Panc1 (cell line): ENCODE measurements around the gene GNRH2. TPM values are rescaled to one million over a fixed set of nuclear protein-coding genes. Genes with fewer than 3 reads are reported as not detected.

ENCODE experiments used
- ATAC-seq: fragments of 200-7000 bp; cut with Tn5 transposase; 2 replicates; pipeline ENCODE4 v1.9.1; 2020; ENCODE audit warnings: mild to moderate bottlenecking, moderate library complexity
- BruUV-seq: library from RNA; stranded (reverse); fragments of 400-500 nt; replicated peaks from 2 replicates; lab custom pipeline; 2021; lab: Mats Ljungman, UMichigan
- CTCF ChIA-PET: fragments of 300-600 bp; sonication (Branson Sonifier 250); formaldehyde crosslinking; loops from one replicate; lab custom pipeline; 2022; ENCODE audit warnings: antibody characterized with exemption; lab: Charles Lee
- POLR2A ChIA-PET: fragments of 300-600 bp; sonication (Branson Sonifier 250); formaldehyde crosslinking; loops from one replicate; lab custom pipeline; 2022; ENCODE audit warnings: antibody characterized with exemption; lab: Charles Lee
- DNase-seq: peaks from one replicate; pipeline ENCODE4 v3.0.0-alpha.2; 2010; ENCODE audit warnings: low read depth, low spot score
- H3K27ac ChIP-seq: 2 replicates; pipeline ENCODE4 v1.5.1; 2011; ENCODE audit warnings: mild to moderate bottlenecking, low read length, inconsistent platforms
- H3K27me3 ChIP-seq: fragments of 200-500 bp; sonication (Bioruptor generic); 2 replicates; pipeline ENCODE4 v1.6.0; 2014; ENCODE audit warnings: low read length, inconsistent platforms; ENCODE audit not compliant: control insufficient read depth, insufficient read depth
- H3K36me3 ChIP-seq: fragments of 200-500 bp; sonication (Bioruptor generic); 2 replicates; pipeline ENCODE4 v1.5.1; 2014; ENCODE audit warnings: inconsistent platforms, mild to moderate bottlenecking, low read length, moderate library complexity; ENCODE audit not compliant: control insufficient read depth, insufficient read depth
- H3K4me1 ChIP-seq: 2 replicates; pipeline ENCODE4 v1.5.1; 2011; ENCODE audit warnings: inconsistent platforms, mild to moderate bottlenecking, low read length, moderate library complexity; ENCODE audit not compliant: control insufficient read depth, insufficient read depth
- H3K4me3 ChIP-seq, 2 experiments: 2 replicates each; pipeline ENCODE4 v1.5.1; 2011 to 2012; ENCODE audit warnings: low read depth in 2 of 2, low read length in 2 of 2, mild to moderate bottlenecking in 2 of 2, inconsistent platforms in 1 of 2, moderate library complexity in 1 of 2
- H3K9me3 ChIP-seq: fragments of 200-500 bp; sonication (Bioruptor generic); 2 replicates; pipeline ENCODE4 v1.5.1; 2014; ENCODE audit warnings: low read depth, mild to moderate bottlenecking, inconsistent platforms, low read length, moderate library complexity; ENCODE audit not compliant: control insufficient read depth, insufficient read depth
- CTCF ChIP-seq: fragments of 450-650 bp; IDR thresholded peaks from 2 replicates; pipeline ENCODE4 v1.5.1; 2017; ENCODE audit warnings: mild to moderate bottlenecking
- POLR2AphosphoS5 ChIP-seq: IDR thresholded peaks from 2 replicates; pipeline ENCODE4 v1.6.1; 2012; ENCODE audit warnings: mild to moderate bottlenecking, low read depth, low read length, moderate library complexity
- SIN3A ChIP-seq: IDR thresholded peaks from 2 replicates; pipeline ENCODE4 v1.6.1; 2012; ENCODE audit warnings: low read depth, mild to moderate bottlenecking, low read length, moderate library complexity, borderline replicate concordance; ENCODE audit not compliant: insufficient read depth
- TCF7L2 ChIP-seq: IDR thresholded peaks from 2 replicates; pipeline ENCODE4 v1.6.1; 2011; ENCODE audit warnings: mild to moderate bottlenecking, low read depth, low read length, inconsistent platforms
- in situ Hi-C: cut with HindIII; loops from 2 replicates; pipeline ENCODE4 v1.10.0; 2016; ENCODE audit warnings: low sequenced_read_pairs, low pct_unique_long_range_greater_than_20kb
- intact Hi-C: fragments of 100-400 bp; cut with micrococcal nuclease; formaldehyde crosslinking; loops from one replicate; pipeline ENCODE4 v1.10.0; 2022; ENCODE audit not compliant: unreplicated experiment
- total RNA-seq: library from RNA; stranded (reverse); gene quantifications from one replicate; pipeline ENCODE4 v1.2.1, GENCODE V29; 2021; ENCODE audit not compliant: unreplicated experiment
- TF ChIP-seq, protein P1 (sequence below), 2 experiments: IDR thresholded peaks; 2 replicates each; pipeline ENCODE4 v1.6.1; 2011 to 2012; ENCODE audit warnings: low read depth in 2 of 2, control low read depth in 1 of 2, low read length in 1 of 2, mild to moderate bottlenecking in 1 of 2, moderate library complexity in 1 of 2; ENCODE audit not compliant: insufficient read depth in 1 of 2

The GNRH2 gene
- total RNA-seq, 1 experiment from 2014 or later, result 0.49 TPM

- ATAC-seq, result no peak
- ChIA-PET POLR2A (no interaction called here), CTCF (no interaction called here)
- no TSS peak for BruUV-seq
- TF ChIP-seq SIN3A, result no peak
- TF ChIP-seq, protein P1, sequence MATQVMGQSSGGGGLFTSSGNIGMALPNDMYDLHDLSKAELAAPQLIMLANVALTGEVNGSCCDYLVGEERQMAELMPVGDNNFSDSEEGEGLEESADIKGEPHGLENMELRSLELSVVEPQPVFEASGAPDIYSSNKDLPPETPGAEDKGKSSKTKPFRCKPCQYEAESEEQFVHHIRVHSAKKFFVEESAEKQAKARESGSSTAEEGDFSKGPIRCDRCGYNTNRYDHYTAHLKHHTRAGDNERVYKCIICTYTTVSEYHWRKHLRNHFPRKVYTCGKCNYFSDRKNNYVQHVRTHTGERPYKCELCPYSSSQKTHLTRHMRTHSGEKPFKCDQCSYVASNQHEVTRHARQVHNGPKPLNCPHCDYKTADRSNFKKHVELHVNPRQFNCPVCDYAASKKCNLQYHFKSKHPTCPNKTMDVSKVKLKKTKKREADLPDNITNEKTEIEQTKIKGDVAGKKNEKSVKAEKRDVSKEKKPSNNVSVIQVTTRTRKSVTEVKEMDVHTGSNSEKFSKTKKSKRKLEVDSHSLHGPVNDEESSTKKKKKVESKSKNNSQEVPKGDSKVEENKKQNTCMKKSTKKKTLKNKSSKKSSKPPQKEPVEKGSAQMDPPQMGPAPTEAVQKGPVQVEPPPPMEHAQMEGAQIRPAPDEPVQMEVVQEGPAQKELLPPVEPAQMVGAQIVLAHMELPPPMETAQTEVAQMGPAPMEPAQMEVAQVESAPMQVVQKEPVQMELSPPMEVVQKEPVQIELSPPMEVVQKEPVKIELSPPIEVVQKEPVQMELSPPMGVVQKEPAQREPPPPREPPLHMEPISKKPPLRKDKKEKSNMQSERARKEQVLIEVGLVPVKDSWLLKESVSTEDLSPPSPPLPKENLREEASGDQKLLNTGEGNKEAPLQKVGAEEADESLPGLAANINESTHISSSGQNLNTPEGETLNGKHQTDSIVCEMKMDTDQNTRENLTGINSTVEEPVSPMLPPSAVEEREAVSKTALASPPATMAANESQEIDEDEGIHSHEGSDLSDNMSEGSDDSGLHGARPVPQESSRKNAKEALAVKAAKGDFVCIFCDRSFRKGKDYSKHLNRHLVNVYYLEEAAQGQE (IDR thresholded peaks at IDR 0.05; ENCODE audit: insufficient read depth in 1 of 2, low read depth in 2 of 2, low read length in 1 of 2), result no peak
- DNase-seq, result no peak
- Histone ChIP-seq H3K36me3 (peaks cover 4% of the 10 kb centered on the region; the same call in 1 of the 2 replicates), H3K4me1 (no peaks in the 10 kb centered on the region), H3K27ac (no peak overlapping the region), H3K4me3 (no peak overlapping the region), H3K9me3 (no peaks in the 10 kb centered on the region), H3K27me3 (no peaks in the 10 kb centered on the region)
- in situ Hi-C loops, result no loop called here
- intact Hi-C loops, result no loop called here
These were observed 44.7 kb upstream of the GNRH2 start for GRCh38 chr20:2998728-2999127.

DNA sequence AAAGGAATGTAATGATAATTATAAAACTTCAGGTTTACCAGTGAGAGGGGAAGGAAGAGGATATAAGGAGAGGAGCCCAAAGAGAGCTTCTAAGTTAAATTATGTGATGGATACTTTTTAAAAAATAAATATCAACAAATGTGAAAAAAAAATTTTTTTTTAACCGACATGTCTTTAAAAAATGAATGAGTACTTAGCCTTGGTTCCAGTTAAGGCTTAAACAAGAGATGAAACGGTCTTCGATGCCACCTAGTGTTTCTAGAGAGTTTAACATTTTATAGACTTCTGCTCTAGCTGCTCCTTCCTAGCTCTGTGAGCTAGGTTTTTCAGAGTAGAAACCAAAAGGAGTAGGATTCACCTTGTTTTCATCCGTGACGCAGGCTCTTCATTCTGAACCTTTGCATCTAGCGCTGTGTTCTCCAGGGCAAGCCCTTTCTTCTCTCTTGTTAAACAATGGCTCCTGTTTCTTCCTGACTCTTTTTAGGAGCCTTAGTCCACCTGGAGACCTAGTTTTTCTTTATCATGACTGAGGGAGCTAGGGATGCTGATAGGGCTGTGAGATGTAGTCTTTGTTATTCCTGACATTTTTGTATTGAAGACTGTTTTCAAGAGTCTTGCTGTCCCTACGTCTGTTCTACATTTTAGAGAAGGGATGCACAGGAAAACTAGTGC is 42.4 kb upstream of the GNRH2 start:
- DNase-seq (no peak), ATAC-seq (no peak)
- H3K4me1 ChIP-seq, result no peaks in the 10 kb centered on the region
- H3K4me3 ChIP-seq, result no peak overlapping the region
- CTCF ChIA-PET, result interaction anchor here (0.7 kb wide), 1 partner anchor 129 kb away, joined by 3 read pairs; no protein-coding TSS in a partner anchor
- intact Hi-C loops, result no loop called here
- no peaks in the 10 kb centered on the region for H3K9me3 ChIP-seq
- no peak overlapping the region for H3K27ac ChIP-seq
- no peaks in the 10 kb centered on the region for H3K27me3 ChIP-seq
- TF ChIP-seq CTCF (peak; percentile 10; the same call in 1 of the 2 replicates), TCF7L2 (no peak), SIN3A (no peak), POLR2AphosphoS5 (no peak)
- TF ChIP-seq, protein P1 (IDR thresholded peaks at IDR 0.05; ENCODE audit: insufficient read depth in 1 of 2, low read depth in 2 of 2, low read length in 1 of 2), result no peak
- peaks cover 4% of the 10 kb centered on the region; the same call in 1 of the 2 replicates for H3K36me3 ChIP-seq
- no TSS peak for BruUV-seq
- POLR2A ChIA-PET, result no interaction called here
- in situ Hi-C loops, result no loop called here
